ENCODE results near the gene MUC3A. TPM values are rescaled to one million over a fixed set of nuclear protein-coding genes. Genes with fewer than 3 reads are reported as not detected.
"Not testable (repeated sequence)": the region's sequence is repeated elsewhere in the genome, so short reads cannot be mapped to it uniquely, and the experiment has no call there.

Gene MUC3A
- total and polyA plus RNA-seq, 2 of the 4 experiments (the other 2 are of a cell fraction): 0.05 TPM; not detected in 1

GRCh38 chr7:101000025-101000424 lies 50.7 kb downstream of the MUC3A start:
- H3K4me1 ChIP-seq (ENCODE audit: control insufficient read depth, insufficient read depth, low read length); H3K9me3 ChIP-seq (ENCODE audit: control insufficient read depth, insufficient read depth, low read length); H2AFZ ChIP-seq (replicated peaks; ENCODE audit: low read length, poor library complexity); H3K4me2 ChIP-seq (ENCODE audit: low read depth, low read length); H3K4ac ChIP-seq (ENCODE audit: low read depth, low read length); BruUV-seq (replicated peaks); H3K14ac ChIP-seq (replicated peaks; ENCODE audit: low read depth, low read length); H4K5ac ChIP-seq (ENCODE audit: low read depth, low read length); H3K4me3 ChIP-seq (ENCODE audit: insufficient read depth, low read depth, low read length); H3K56ac ChIP-seq (ENCODE audit: extremely low read depth, insufficient read depth, low read length); H2AK9ac ChIP-seq (replicated peaks; ENCODE audit: low read depth, low read length, poor library complexity); H2BK20ac ChIP-seq (ENCODE audit: low read depth, low read length); H4K91ac ChIP-seq (ENCODE audit: insufficient read depth, low read depth, low read length); H3K36me3 ChIP-seq (ENCODE audit: control insufficient read depth, insufficient read depth, low read length); H3K9me1 ChIP-seq (ENCODE audit: insufficient read depth, low read length); H2AK5ac ChIP-seq (ENCODE audit: low read depth, low read length); POLR2A ChIA-PET (ENCODE audit: unreplicated experiment); H2BK15ac ChIP-seq (ENCODE audit: low read depth, low read length); H2BK5ac ChIP-seq (ENCODE audit: low read depth, low read length, poor library complexity, severe bottlenecking); H3K27ac ChIP-seq (ENCODE audit: insufficient read depth, low read length); H3K18ac ChIP-seq (ENCODE audit: low read depth, low read length); DNase-seq; H3K9ac ChIP-seq (ENCODE audit: low read depth, low read length); H4K20me1 ChIP-seq (ENCODE audit: insufficient read depth, low read length); ATAC-seq (ENCODE audit: low read depth); dilution Hi-C loops (cut with HindIII; ENCODE audit: low sequenced_read_pairs, unreplicated experiment); H3K79me1 ChIP-seq (ENCODE audit: low read depth in 1 of 2, low read length in 2 of 2); H4K8ac ChIP-seq (ENCODE audit: low read depth in 2 of 2, low read length in 2 of 2); H3K23ac ChIP-seq (ENCODE audit: low read depth, low read length); H3K27me3 ChIP-seq (ENCODE audit: control insufficient read depth, insufficient read depth, low read length); intact Hi-C loops (cut with micrococcal nuclease); CTCF ChIA-PET; in situ Hi-C loops (cut with MboI; ENCODE audit: low sequenced_read_pairs); H2BK120ac ChIP-seq (ENCODE audit: low read depth, low read length): not testable (repeated sequence)
- WGBS, 2 experiments (ENCODE audit: extremely low coverage in 2 of 2, insufficient read length in 1 of 2): 33% methylated on average over 3 of the region's 10 CpGs; no CpG with 5 or more reads in 1 of the 2 experiments

GRCh38 chr7:101002333-101002732 lies 53.0 kb downstream of the MUC3A start:
- DNase-seq; H3K4me3 ChIP-seq (ENCODE audit: insufficient read depth, low read depth, low read length); H3K4me1 ChIP-seq (ENCODE audit: control insufficient read depth, insufficient read depth, low read length); in situ Hi-C loops (cut with MboI; ENCODE audit: low sequenced_read_pairs); H4K20me1 ChIP-seq (ENCODE audit: insufficient read depth, low read length); H3K18ac ChIP-seq (ENCODE audit: low read depth, low read length); H3K23ac ChIP-seq (ENCODE audit: low read depth, low read length); H4K8ac ChIP-seq (ENCODE audit: low read depth in 2 of 2, low read length in 2 of 2); H3K14ac ChIP-seq (replicated peaks; ENCODE audit: low read depth, low read length); H2BK120ac ChIP-seq (ENCODE audit: low read depth, low read length); H3K4me2 ChIP-seq (ENCODE audit: low read depth, low read length); H3K9me3 ChIP-seq (ENCODE audit: control insufficient read depth, insufficient read depth, low read length); CTCF ChIA-PET; H4K91ac ChIP-seq (ENCODE audit: insufficient read depth, low read depth, low read length); BruUV-seq (replicated peaks); H2BK5ac ChIP-seq (ENCODE audit: low read depth, low read length, poor library complexity, severe bottlenecking); H2BK15ac ChIP-seq (ENCODE audit: low read depth, low read length); POLR2A ChIA-PET (ENCODE audit: unreplicated experiment); ATAC-seq (ENCODE audit: low read depth); dilution Hi-C loops (cut with HindIII; ENCODE audit: low sequenced_read_pairs, unreplicated experiment); H3K9me1 ChIP-seq (ENCODE audit: insufficient read depth, low read length); H3K4ac ChIP-seq (ENCODE audit: low read depth, low read length); H3K36me3 ChIP-seq (ENCODE audit: control insufficient read depth, insufficient read depth, low read length); H3K56ac ChIP-seq (ENCODE audit: extremely low read depth, insufficient read depth, low read length); H3K27ac ChIP-seq (ENCODE audit: insufficient read depth, low read length); H2AK5ac ChIP-seq (ENCODE audit: low read depth, low read length); H2AK9ac ChIP-seq (replicated peaks; ENCODE audit: low read depth, low read length, poor library complexity); intact Hi-C loops (cut with micrococcal nuclease); H3K9ac ChIP-seq (ENCODE audit: low read depth, low read length); H4K5ac ChIP-seq (ENCODE audit: low read depth, low read length); H2AFZ ChIP-seq (replicated peaks; ENCODE audit: low read length, poor library complexity); H2BK20ac ChIP-seq (ENCODE audit: low read depth, low read length); H3K27me3 ChIP-seq (ENCODE audit: control insufficient read depth, insufficient read depth, low read length); H3K79me1 ChIP-seq (ENCODE audit: low read depth in 1 of 2, low read length in 2 of 2): not testable (repeated sequence)
- no CpG with 5 or more reads among the region's 8 CpGs for WGBS, 2 experiments (ENCODE audit: extremely low coverage in 2 of 2, insufficient read length in 1 of 2)
